Smooth muscle cell (in vitro differentiated cells): ENCODE data around the gene PRRT2. TPM values are rescaled to one million over a fixed set of nuclear protein-coding genes. Genes with fewer than 3 reads are reported as not detected.

Experiments
- DNase-seq: peaks from one replicate; lab custom pipeline; 2025; ENCODE audit not compliant: unreplicated experiment; lab: John Stamatoyannopoulos, UW
- H2AFZ ChIP-seq: fragments of 200-600 bp; sonication (generic); 2 replicates; pipeline ENCODE4 v1.6.0; 2016; ENCODE audit warnings: antibody characterized with exemption, low read depth, mild to moderate bottlenecking
- H3F3A ChIP-seq: fragments of 200-600 bp; sonication (generic); 2 replicates; pipeline ENCODE4 v1.6.0; 2017; ENCODE audit warnings: antibody characterized with exemption, low read depth
- H3K27ac ChIP-seq: fragments of 200-600 bp; sonication (generic); 2 replicates; pipeline ENCODE4 v1.5.1; 2016; ENCODE audit warnings: low read depth, mild to moderate bottlenecking
- H3K27me3 ChIP-seq: fragments of 200-600 bp; sonication (generic); 2 replicates; pipeline ENCODE4 v1.6.1; 2016; ENCODE audit warnings: low read depth, mild to moderate bottlenecking
- H3K36me3 ChIP-seq: fragments of 200-600 bp; sonication (generic); 2 replicates; pipeline ENCODE4 v1.5.1; 2016; ENCODE audit warnings: low read depth
- H3K4me1 ChIP-seq: fragments of 200-600 bp; sonication (generic); 2 replicates; pipeline ENCODE4 v1.5.1; 2016; ENCODE audit warnings: low read depth
- H3K4me2 ChIP-seq: fragments of 200-600 bp; sonication (generic); 2 replicates; pipeline ENCODE4 v1.6.0; 2016; ENCODE audit warnings: mild to moderate bottlenecking
- H3K4me3 ChIP-seq: fragments of 200-600 bp; sonication (generic); 2 replicates; pipeline ENCODE4 v1.5.1; 2016; ENCODE audit warnings: mild to moderate bottlenecking
- H3K79me2 ChIP-seq: fragments of 200-600 bp; sonication (generic); 2 replicates; pipeline ENCODE4 v1.6.0; 2016; ENCODE audit warnings: low read depth, mild to moderate bottlenecking
- H3K9ac ChIP-seq: fragments of 200-600 bp; sonication (generic); 2 replicates; pipeline ENCODE4 v1.6.0; 2016; ENCODE audit warnings: low read depth
- H3K9me3 ChIP-seq: fragments of 200-600 bp; sonication (generic); replicated peaks from 2 replicates; pipeline ENCODE4 v1.5.1; 2016; ENCODE audit warnings: low read depth
- H4K20me1 ChIP-seq: fragments of 200-600 bp; sonication (generic); 2 replicates; pipeline ENCODE4 v1.6.0; 2016; ENCODE audit warnings: low read depth
- CTCF ChIP-seq: fragments of 200-600 bp; sonication (generic); IDR thresholded peaks from 2 replicates; pipeline ENCODE4 v1.5.1; 2017; ENCODE audit warnings: borderline replicate concordance, mild to moderate bottlenecking, antibody characterized with exemption; ENCODE audit not compliant: insufficient read depth, poor library complexity, severe bottlenecking
- WGBS: methylation state at CpG from one replicate; pipeline ENCODE4 v1.1.7; 2016; ENCODE audit warnings: low lambda C conversion rate; 5-methylcytosine and 5-hydroxymethylcytosine counted together
- polyA plus RNA-seq: library from polyadenylated mRNA; unstranded; fragments of >200 nt; fragmentation: Nextera tagmentation; extraction: Ambion mirVana; gene quantifications from 2 replicates; pipeline ENCODE4 v1.2.1, GENCODE V29; 2016
- total RNA-seq: library from RNA; depleted of rRNA; stranded (reverse); fragments of >200 nt; gene quantifications from 2 replicates; pipeline ENCODE4 v1.2.3, GENCODE V29; 2014

Gene PRRT2
- total and polyA plus RNA-seq, 2 experiments from 2014 or later: 12.2 TPM

DNA sequence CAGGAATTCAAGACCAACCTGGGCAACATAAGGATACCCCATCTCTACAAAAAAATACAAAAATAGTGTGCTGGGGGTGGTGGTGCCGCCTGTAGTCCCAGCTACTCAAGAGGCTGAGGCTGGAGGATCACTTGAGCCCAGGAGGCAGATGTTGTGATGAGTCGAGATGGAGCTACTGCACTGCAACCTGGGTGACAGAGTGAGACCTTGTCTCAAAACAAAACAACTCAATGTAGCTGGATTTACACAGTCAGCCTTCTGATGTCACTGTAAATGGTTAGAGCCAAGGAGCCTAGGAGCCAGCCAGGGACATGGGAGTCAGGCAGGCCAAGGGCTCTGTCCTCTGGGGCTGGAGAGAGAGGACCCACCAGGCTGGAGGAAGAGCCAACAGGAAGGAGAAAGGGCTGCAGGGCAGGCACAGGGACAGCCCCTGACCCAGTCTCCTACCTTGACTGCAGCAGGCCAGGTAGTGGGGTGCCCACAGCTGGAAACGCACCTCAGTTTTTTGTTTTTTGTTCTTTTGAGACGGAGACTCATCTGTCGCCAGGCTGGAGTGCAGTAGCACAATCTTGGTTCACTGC, 42.6 kb downstream of the PRRT2 start:
- H2AFZ ChIP-seq: no peak overlapping the region
- no peak for TF ChIP-seq CTCF
- H3K4me1 ChIP-seq: no peaks in the 10 kb centered on the region
- 93% methylated on average over 5 of the region's 5 CpGs for WGBS
- H3K79me2 ChIP-seq: no peaks in the 10 kb centered on the region
- no peak overlapping the region for H3K9ac ChIP-seq
- H3K27me3 ChIP-seq: no peaks in the 10 kb centered on the region
- H3K27ac ChIP-seq: no peak overlapping the region
- no peak for DNase-seq
- H3K4me2 ChIP-seq: no peak overlapping the region
- no peaks in the 10 kb centered on the region for H3K9me3 ChIP-seq
- H3K36me3 ChIP-seq: no peaks in the 10 kb centered on the region
- no peaks in the 10 kb centered on the region for H3F3A ChIP-seq
- H3K4me3 ChIP-seq: no peak overlapping the region
- no peaks in the 10 kb centered on the region for H4K20me1 ChIP-seq

DNA sequence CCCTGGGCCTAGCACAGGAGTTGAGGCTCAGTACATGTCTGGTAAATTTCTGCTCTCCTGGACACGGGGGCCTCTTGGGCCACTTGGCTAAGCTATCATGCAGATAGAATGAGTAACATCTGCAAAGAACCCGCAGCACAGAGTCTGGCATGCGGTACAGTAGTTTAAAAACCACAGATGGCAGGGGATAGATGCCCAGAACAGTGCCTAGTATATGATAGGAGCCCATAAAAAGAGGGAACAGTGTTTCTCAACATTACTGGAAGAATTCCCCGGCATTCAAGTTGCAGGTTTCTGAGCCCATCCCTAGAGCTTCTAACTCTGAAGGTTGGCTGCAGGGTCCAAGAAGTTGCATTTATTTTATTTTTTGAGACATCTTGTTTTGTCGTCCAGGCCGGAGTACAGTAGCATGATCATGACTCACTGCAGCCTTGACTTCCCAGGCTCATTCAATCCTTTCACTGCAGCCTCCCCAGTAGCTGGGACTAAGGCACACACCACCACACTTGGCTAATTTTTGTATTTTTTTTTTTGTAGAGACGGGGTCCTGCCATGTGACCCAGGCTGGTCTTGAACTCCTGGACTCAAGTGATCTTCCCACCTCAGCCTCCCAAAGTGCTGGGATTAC, 45.3 kb downstream of the PRRT2 start:
- H3F3A ChIP-seq: no peaks in the 10 kb centered on the region
- H4K20me1 ChIP-seq: no peaks in the 10 kb centered on the region
- H3K36me3 ChIP-seq: no peaks in the 10 kb centered on the region
- no peaks in the 10 kb centered on the region for H3K27me3 ChIP-seq
- H3K9ac ChIP-seq: no peak overlapping the region
- peak overlapping the region; percentile 42 for H3K4me2 ChIP-seq
- H3K27ac ChIP-seq: peak overlapping the region; percentile 71
- WGBS: 37% methylated on average over 7 of the region's 7 CpGs
- H3K4me3 ChIP-seq: no peak overlapping the region
- DNase-seq: no peak
- no peaks in the 10 kb centered on the region for H3K9me3 ChIP-seq
- H2AFZ ChIP-seq: no peak overlapping the region
- H3K4me1 ChIP-seq: peaks cover 10% of the 10 kb centered on the region
- no peak for TF ChIP-seq CTCF
- peaks cover 9% of the 10 kb centered on the region for H3K79me2 ChIP-seq

DNA sequence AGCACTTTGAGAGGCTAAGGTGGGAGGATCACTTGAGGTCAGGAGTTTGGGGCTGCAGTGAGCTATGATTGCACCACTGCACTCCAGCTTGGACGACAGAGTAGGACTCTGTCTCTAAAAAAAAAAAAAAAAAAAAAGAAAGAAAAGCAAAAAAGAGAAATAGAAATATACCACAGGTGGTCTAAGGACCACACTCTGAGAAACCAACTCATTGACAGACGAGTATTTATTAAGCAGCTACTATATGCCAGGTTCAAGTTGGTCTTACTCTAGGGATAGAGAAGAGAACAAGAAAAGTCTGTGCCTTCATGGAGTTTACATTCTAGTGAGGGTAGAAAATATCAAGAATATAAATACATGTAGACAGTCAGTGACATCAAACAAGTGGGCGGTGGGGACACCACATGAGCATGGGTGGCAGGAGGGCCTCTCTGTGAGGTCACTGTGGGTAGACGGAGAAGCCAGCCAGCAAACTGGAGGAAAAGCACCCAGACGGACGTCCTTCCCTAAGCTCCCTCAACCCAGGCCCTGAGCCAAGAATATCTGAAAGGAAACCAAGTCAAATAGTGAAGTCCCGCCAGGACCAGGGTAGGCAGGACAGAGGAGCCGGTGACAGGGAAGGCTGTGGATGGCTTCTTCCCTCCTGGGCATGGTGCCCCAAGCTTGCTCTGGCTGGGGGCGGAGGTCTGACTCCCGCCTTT, 46.3 kb downstream of the PRRT2 start:
- Histone ChIP-seq H3K36me3 (no peaks in the 10 kb centered on the region), H3K27me3 (no peaks in the 10 kb centered on the region), H3K4me3 (no peak overlapping the region), H3K9me3 (no peaks in the 10 kb centered on the region), H4K20me1 (no peaks in the 10 kb centered on the region), H2AFZ (no peak overlapping the region), H3F3A (no peaks in the 10 kb centered on the region), H3K27ac (peak overlapping the region; percentile 71), H3K9ac (no peak overlapping the region), H3K4me1 (peaks cover 12% of the 10 kb centered on the region), H3K79me2 (peaks cover 15% of the 10 kb centered on the region), H3K4me2 (no peak overlapping the region)
- no peak for DNase-seq
- no peak for TF ChIP-seq CTCF
- 83% methylated on average over 10 of the region's 10 CpGs for WGBS
